ENCODE results near the gene SPOCK1. TPM values are rescaled to one million over a fixed set of nuclear protein-coding genes. Genes with fewer than 3 reads are reported as not detected.
A peak's percentile ranks its signal among the peaks of the same experiment; 100 is the strongest.

SPOCK1 gene
- total and polyA plus RNA-seq, 2 donors (not counting 3 experiments of a cell fraction or from before 2014, with no cell fraction given), result 144 to 280 TPM

GRCh38 chr5:137146402-137146890, 352.7 kb downstream of the SPOCK1 start:
- H3K79me2 ChIP-seq (ENCODE audit: control insufficient read depth, insufficient read depth, low read length), result peaks cover 21% of the 10 kb centered on the region
- TF ChIP-seq FOS (IDR thresholded peaks at IDR 0.05; ENCODE audit: borderline replicate concordance, insufficient read depth, low read length), result peak; percentile 75
- no peak for TF ChIP-seq MYC (IDR thresholded peaks at IDR 0.05; ENCODE audit: low read depth, low read length)
- H4K20me1 ChIP-seq (replicated peaks; ENCODE audit: control insufficient read depth, extremely low read depth, insufficient read depth, low read length), result no peaks in the 10 kb centered on the region
- ChIA-PET CTCF (no interaction called here), POLR2A (no interaction called here)
- H3K4me3 ChIP-seq (replicated peaks in 1 of 3; ENCODE audit: insufficient read depth in 1 of 3, low read depth in 1 of 3, low read length in 3 of 3), result no peak overlapping the region
- no peaks in the 10 kb centered on the region for H3K9me1 ChIP-seq (replicated peaks; ENCODE audit: control insufficient read depth, extremely low read depth, insufficient read depth, low read length)
- BruUV-seq (replicated peaks), result no TSS peak
- no peaks in the 10 kb centered on the region for H3K36me3 ChIP-seq (ENCODE audit: control insufficient read depth in 2 of 2, extremely low read depth in 1 of 2, insufficient read depth in 2 of 2, low read length in 2 of 2)
- H2AFZ ChIP-seq (ENCODE audit: low read depth, low read length), result no peak overlapping the region
- no peak overlapping the region for H3K4me2 ChIP-seq (ENCODE audit: insufficient read depth, low read length)
- peak overlapping the region; percentile 27 for H3K9ac ChIP-seq (replicated peaks; ENCODE audit: extremely low read depth, insufficient read depth, low read length)
- intact Hi-C loops (cut with micrococcal nuclease), result no loop called here
- peak overlapping the region; percentile 46 for H3K27ac ChIP-seq (ENCODE audit: insufficient read depth, low read depth, low read length)
- FAIRE-seq, result peak; percentile 43
- H3K27me3 ChIP-seq (ENCODE audit: control insufficient read depth in 2 of 2, insufficient read depth in 2 of 2, low read length in 2 of 2), result no peaks in the 10 kb centered on the region
- dilution Hi-C loops (cut with MboI; ENCODE audit: extremely low pct_ligation_motif_present, low sequenced_read_pairs), result no loop called here
- peaks cover 11% of the 10 kb centered on the region for H3K4me1 ChIP-seq (ENCODE audit: control insufficient read depth, extremely low read depth, insufficient read depth, low read length)
- peak; percentile 54 for DNase-seq (ENCODE audit: low read depth, low spot score)
- no peaks in the 10 kb centered on the region for H3K9me3 ChIP-seq (replicated peaks; ENCODE audit: control insufficient read depth, insufficient read depth, low read length)

- H3K4me2 ChIP-seq (ENCODE audit: insufficient read depth, low read length), result no peak overlapping the region
- H3K27me3 ChIP-seq (ENCODE audit: control insufficient read depth in 2 of 2, insufficient read depth in 2 of 2, low read length in 2 of 2), result no peaks in the 10 kb centered on the region
- H3K9me1 ChIP-seq (replicated peaks; ENCODE audit: control insufficient read depth, extremely low read depth, insufficient read depth, low read length), result no peaks in the 10 kb centered on the region
- H3K36me3 ChIP-seq (ENCODE audit: control insufficient read depth in 2 of 2, extremely low read depth in 1 of 2, insufficient read depth in 2 of 2, low read length in 2 of 2), result no peaks in the 10 kb centered on the region
- DNase-seq (ENCODE audit: low read depth, low spot score) (no peak), FAIRE-seq (no peak)
- peaks cover 21% of the 10 kb centered on the region for H3K79me2 ChIP-seq (ENCODE audit: control insufficient read depth, insufficient read depth, low read length)
- no peak overlapping the region for H3K27ac ChIP-seq (ENCODE audit: insufficient read depth, low read depth, low read length)
- intact Hi-C loops (cut with micrococcal nuclease) (no loop called here), dilution Hi-C loops (cut with MboI; ENCODE audit: extremely low pct_ligation_motif_present, low sequenced_read_pairs) (no loop called here)
- CTCF ChIA-PET, result interaction anchor here (1.3 kb wide), 1 partner anchor 174 kb away, joined by 3 read pairs; no protein-coding TSS in a partner anchor
- H3K4me3 ChIP-seq (replicated peaks in 1 of 3; ENCODE audit: insufficient read depth in 1 of 3, low read depth in 1 of 3, low read length in 3 of 3), result no peak overlapping the region
- no peaks in the 10 kb centered on the region for H3K9me3 ChIP-seq (replicated peaks; ENCODE audit: control insufficient read depth, insufficient read depth, low read length)
- H3K4me1 ChIP-seq (ENCODE audit: control insufficient read depth, extremely low read depth, insufficient read depth, low read length), result peaks cover 11% of the 10 kb centered on the region
- TF ChIP-seq MAX (IDR thresholded peaks at IDR 0.05; ENCODE audit: insufficient read depth, insufficient read length) (no peak), EZH2 (IDR thresholded peaks at IDR 0.05; ENCODE audit: borderline replicate concordance, low read depth, low read length, severe bottlenecking) (no peak), FOS (IDR thresholded peaks at IDR 0.05; ENCODE audit: borderline replicate concordance, insufficient read depth, low read length) (no peak), GATA2 (IDR thresholded peaks at IDR 0.05; ENCODE audit: insufficient read depth, insufficient read length, low read depth, low read length) (no peak), CTCF (IDR thresholded peaks at IDR 0.05; ENCODE audit: extremely low read depth in 1 of 2, insufficient read depth in 1 of 2, low read depth in 1 of 2, low read length in 2 of 2) (no peak), POLR2AphosphoS5 (IDR thresholded peaks at IDR 0.05; ENCODE audit: insufficient read depth, low read depth, low read length) (no peak), JUN (IDR thresholded peaks at IDR 0.05; ENCODE audit: borderline replicate concordance, insufficient read depth, insufficient read length, low read depth) (no peak), POLR2A (IDR thresholded peaks at IDR 0.05; ENCODE audit: low read depth, low read length) (no peak), MYC (IDR thresholded peaks at IDR 0.05; ENCODE audit: low read depth, low read length) (no peak)
- POLR2A ChIA-PET, result no interaction called here
- no peak overlapping the region for H3K9ac ChIP-seq (replicated peaks; ENCODE audit: extremely low read depth, insufficient read depth, low read length)
- H4K20me1 ChIP-seq (replicated peaks; ENCODE audit: control insufficient read depth, extremely low read depth, insufficient read depth, low read length), result no peaks in the 10 kb centered on the region
- BruUV-seq (replicated peaks), result no TSS peak
- no peak overlapping the region for H2AFZ ChIP-seq (ENCODE audit: low read depth, low read length)
Observed at GRCh38 chr5:137145721-137146120, 353.4 kb downstream of the SPOCK1 start.

Data from endothelial cell of umbilical vein (primary cell).